Stimulated activated CD8-positive, alpha-beta memory T cell treated with anti-CD3 and anti-CD28 coated beads, Interleukin-12 subunit alpha, Interleukin-12 subunit beta, amount 100 ng/mL, for 1 hour (primary cell): Measurements from ENCODE around the gene DDC.

Experiments used
- DNase-seq: peaks from one replicate; pipeline ENCODE4 v3.0.0-alpha.2; 2020; ENCODE audit warnings: low read depth

The DDC gene

DNA sequence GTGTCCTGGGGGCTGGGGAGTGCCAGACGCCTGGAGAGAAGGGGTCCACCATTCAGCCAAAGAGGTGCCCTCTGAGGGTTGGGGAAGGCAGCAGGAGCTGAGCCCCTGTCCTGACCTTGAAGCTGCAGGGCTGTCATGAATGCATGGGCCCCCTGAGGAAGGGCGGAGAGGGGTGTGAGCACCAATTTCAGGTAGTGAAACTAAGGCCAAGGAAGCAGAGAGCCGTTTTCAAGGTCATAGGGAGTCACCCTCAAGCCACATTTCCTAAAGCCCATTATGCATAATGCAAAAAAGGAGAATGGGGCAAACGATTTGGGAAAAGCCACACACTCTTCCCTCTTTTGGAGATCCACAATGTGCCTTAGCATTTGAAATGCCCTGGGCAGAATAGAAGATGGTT, 152.2 kb downstream of the DDC start:
- DNase-seq: no peak

GRCh38 chr7:50411332-50411731, 153.9 kb downstream of the DDC start:
- DNase-seq: no peak

DNA sequence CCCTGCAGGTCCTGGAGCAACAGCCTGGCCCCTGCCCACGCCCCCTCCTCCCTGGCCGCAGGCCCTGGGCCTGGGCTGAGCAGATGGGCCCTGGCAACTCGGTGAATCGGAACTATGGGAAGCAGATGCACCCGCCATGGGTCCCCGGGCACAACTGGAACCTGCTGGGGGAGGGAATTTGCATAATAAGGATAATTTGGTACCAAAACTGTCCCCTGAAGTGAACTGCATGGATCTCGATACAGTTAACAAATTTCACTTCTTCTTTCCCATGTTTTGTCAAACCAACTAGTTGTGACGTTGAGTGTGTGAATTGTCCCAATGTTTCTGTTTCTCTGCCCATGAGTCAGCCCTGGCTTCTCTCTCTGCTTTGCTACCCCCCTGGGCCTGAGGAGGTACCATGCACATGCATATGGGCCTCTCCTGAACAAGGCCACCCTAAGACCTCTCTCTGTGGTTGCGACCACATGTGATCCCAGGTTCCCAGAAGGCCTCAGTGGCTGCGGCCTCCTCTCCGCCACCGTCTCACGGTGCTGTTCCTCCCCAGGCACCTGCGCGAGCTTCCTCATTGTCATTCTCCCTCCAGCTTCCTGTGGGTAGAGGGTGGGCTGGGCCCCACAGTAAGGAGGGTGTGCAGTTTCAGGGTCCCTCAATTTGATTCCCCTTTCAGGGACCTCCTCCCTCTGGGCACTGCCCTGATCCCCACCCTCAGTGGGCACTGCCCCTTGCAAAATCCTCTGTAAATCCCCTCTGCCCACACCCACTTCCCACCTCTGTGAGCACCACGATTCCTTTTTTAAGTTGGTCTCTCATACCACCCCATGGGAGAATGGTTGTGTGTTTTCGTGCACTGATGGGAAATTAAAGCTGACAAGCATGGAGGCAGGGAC, 155.1 kb downstream of the DDC start:
- DNase-seq: no peak
